Skeletal muscle satellite cell (primary cell): Measurements from ENCODE around the gene GRID1.

ENCODE experiments used
- H3K27me3 ChIP-seq: 2 replicates; pipeline ENCODE4 v1.7.0; 2013; ENCODE audit warnings: low read length; ENCODE audit not compliant: control insufficient read depth, insufficient read depth
- H3K36me3 ChIP-seq: 2 replicates; pipeline ENCODE4 v1.7.0; 2013; ENCODE audit warnings: mild to moderate bottlenecking, control low read depth, low read length; ENCODE audit not compliant: insufficient read depth
- H3K4me1 ChIP-seq: 2 replicates; pipeline ENCODE4 v1.7.0; 2013; ENCODE audit warnings: low read length; ENCODE audit not compliant: control insufficient read depth, insufficient read depth
- H3K4me2 ChIP-seq: 2 replicates; pipeline ENCODE4 v1.7.0; 2013; ENCODE audit warnings: mild to moderate bottlenecking, low read length
- H3K4me3 ChIP-seq: 2 replicates; pipeline ENCODE4 v1.7.0; 2013; ENCODE audit warnings: low read length
- H3K9ac ChIP-seq: 2 replicates; pipeline ENCODE4 v1.7.0; 2013; ENCODE audit warnings: mild to moderate bottlenecking, low read depth, low read length, moderate library complexity
- H3K9me3 ChIP-seq: replicated peaks from 2 replicates; pipeline ENCODE4 v1.7.0; 2013; ENCODE audit warnings: mild to moderate bottlenecking, control low read depth, low read length

Gene GRID1

GRCh38 chr10:86347856-86348255 is 18.7 kb downstream of the GRID1 start:
- H3K9me3 ChIP-seq, result no peaks in the 10 kb centered on the region
- no peak overlapping the region for H3K9ac ChIP-seq
- no peak overlapping the region for H3K4me2 ChIP-seq
- H3K27me3 ChIP-seq, result peaks cover 16% of the 10 kb centered on the region
- H3K36me3 ChIP-seq, result no peaks in the 10 kb centered on the region
- H3K4me3 ChIP-seq, result no peak overlapping the region
- H3K4me1 ChIP-seq, result peaks cover 11% of the 10 kb centered on the region

GRCh38 chr10:86346799-86347665 is 19.6 kb downstream of the GRID1 start:
- no peaks in the 10 kb centered on the region for H3K36me3 ChIP-seq
- H3K9ac ChIP-seq, result no peak overlapping the region
- peaks cover 11% of the 10 kb centered on the region for H3K4me1 ChIP-seq
- H3K9me3 ChIP-seq, result no peaks in the 10 kb centered on the region
- H3K27me3 ChIP-seq, result peaks cover 11% of the 10 kb centered on the region
- no peak overlapping the region for H3K4me3 ChIP-seq
- H3K4me2 ChIP-seq, result no peak overlapping the region

GRCh38 chr10:86345859-86346798 is 20.5 kb downstream of the GRID1 start:
- Histone ChIP-seq H3K4me3 (no peak overlapping the region), H3K9me3 (no peaks in the 10 kb centered on the region), H3K36me3 (no peaks in the 10 kb centered on the region), H3K4me1 (peaks cover 11% of the 10 kb centered on the region), H3K27me3 (peaks cover 4% of the 10 kb centered on the region), H3K4me2 (no peak overlapping the region), H3K9ac (no peak overlapping the region)

GRCh38 chr10:86345296-86345858 is 21.2 kb downstream of the GRID1 start:
- H3K27me3 ChIP-seq, result no peaks in the 10 kb centered on the region
- no peaks in the 10 kb centered on the region for H3K9me3 ChIP-seq
- no peak overlapping the region for H3K9ac ChIP-seq
- no peak overlapping the region for H3K4me2 ChIP-seq
- H3K4me1 ChIP-seq, result peaks cover 11% of the 10 kb centered on the region
- no peaks in the 10 kb centered on the region for H3K36me3 ChIP-seq
- H3K4me3 ChIP-seq, result no peak overlapping the region

GRCh38 chr10:86344714-86345161 is 21.9 kb downstream of the GRID1 start:
- H3K27me3 ChIP-seq, result no peaks in the 10 kb centered on the region
- H3K36me3 ChIP-seq, result no peaks in the 10 kb centered on the region
- H3K9me3 ChIP-seq, result no peaks in the 10 kb centered on the region
- no peak overlapping the region for H3K9ac ChIP-seq
- H3K4me3 ChIP-seq, result no peak overlapping the region
- peaks cover 11% of the 10 kb centered on the region for H3K4me1 ChIP-seq
- H3K4me2 ChIP-seq, result no peak overlapping the region

- Histone ChIP-seq H3K9me3 (no peaks in the 10 kb centered on the region), H3K4me1 (peaks cover 11% of the 10 kb centered on the region), H3K27me3 (no peaks in the 10 kb centered on the region), H3K4me2 (no peak overlapping the region), H3K4me3 (no peak overlapping the region), H3K9ac (no peak overlapping the region), H3K36me3 (no peaks in the 10 kb centered on the region)
Observed at GRCh38 chr10:86344281-86344680, 22.3 kb downstream of the GRID1 start.

GRCh38 chr10:86343761-86344160 is 22.8 kb downstream of the GRID1 start:
- Histone ChIP-seq H3K4me3 (no peak overlapping the region), H3K9me3 (no peaks in the 10 kb centered on the region), H3K36me3 (no peaks in the 10 kb centered on the region), H3K4me2 (no peak overlapping the region), H3K9ac (no peak overlapping the region), H3K27me3 (no peaks in the 10 kb centered on the region), H3K4me1 (peaks cover 11% of the 10 kb centered on the region)

- Histone ChIP-seq H3K4me1 (peaks cover 11% of the 10 kb centered on the region), H3K9me3 (no peaks in the 10 kb centered on the region), H3K4me2 (no peak overlapping the region)
Observed at GRCh38 chr10:86342111-86342863, 24.3 kb downstream of the GRID1 start.

GRCh38 chr10:86341361-86341811 is 25.2 kb downstream of the GRID1 start:
- Histone ChIP-seq H3K4me3 (no peak overlapping the region), H3K36me3 (no peaks in the 10 kb centered on the region), H3K4me2 (no peak overlapping the region), H3K4me1 (peaks cover 7% of the 10 kb centered on the region), H3K27me3 (no peaks in the 10 kb centered on the region), H3K9me3 (no peaks in the 10 kb centered on the region), H3K9ac (no peak overlapping the region)

More at GRCh38 chr10:86342111-86342863, 24.3 kb downstream of the GRID1 start:
- Histone ChIP-seq H3K9ac (no peak overlapping the region), H3K27me3 (no peaks in the 10 kb centered on the region), H3K4me3 (no peak overlapping the region), H3K36me3 (no peaks in the 10 kb centered on the region)

- no peaks in the 10 kb centered on the region for H3K9me3 ChIP-seq
- no peak overlapping the region for H3K9ac ChIP-seq
- no peak overlapping the region for H3K4me2 ChIP-seq
- no peaks in the 10 kb centered on the region for H3K36me3 ChIP-seq
- peaks cover 2% of the 10 kb centered on the region for H3K4me1 ChIP-seq
- no peaks in the 10 kb centered on the region for H3K27me3 ChIP-seq
- no peak overlapping the region for H3K4me3 ChIP-seq
Observed at GRCh38 chr10:86340991-86341260, 25.7 kb downstream of the GRID1 start.
